Muscle of leg (tissue), 11 donors: ENCODE measurements around the gene CTBP2. TPM values are rescaled to one million over a fixed set of nuclear protein-coding genes. Genes with fewer than 3 reads are reported as not detected.

ENCODE experiments used
- DNase-seq: peaks from one replicate; pipeline ENCODE4 v3.0.0; 2013
- H3K27ac ChIP-seq: one replicate; pipeline ENCODE4 v1.5.1; 2013; ENCODE audit warnings: mild to moderate bottlenecking, low read length, control low read depth
- H3K27me3 ChIP-seq: one replicate; pipeline ENCODE4 v1.6.1; 2013; ENCODE audit warnings: low read length; ENCODE audit not compliant: control insufficient read depth, insufficient read depth
- H3K36me3 ChIP-seq: one replicate; pipeline ENCODE4 v1.6.1; 2013; ENCODE audit warnings: low read length; ENCODE audit not compliant: control insufficient read depth, insufficient read depth
- H3K4me1 ChIP-seq: one replicate; pipeline ENCODE4 v1.6.1; 2013; ENCODE audit warnings: low read length; ENCODE audit not compliant: control insufficient read depth, insufficient read depth
- H3K4me3 ChIP-seq: one replicate; pipeline ENCODE4 v1.5.1; 2013; ENCODE audit warnings: low read length, control low read depth
- H3K9me3 ChIP-seq: replicated peaks from 2 replicates; pipeline ENCODE4 v1.6.1; 2013; ENCODE audit warnings: low read depth, low read length; ENCODE audit not compliant: control insufficient read depth
- WGBS: methylation state at CpG from one replicate; pipeline ENCODE4 v1.1.5; 2013; ENCODE audit warnings: missing lambda C conversion rate; ENCODE audit not compliant: insufficient coverage; 5-methylcytosine and 5-hydroxymethylcytosine counted together
- polyA plus RNA-seq, 8 donors: library from polyadenylated mRNA; unstranded; fragments of 120-200 nt; gene quantifications; one replicate each; pipeline versions ENCODE4 v1.2.1 to v1.2.3, GENCODE V29; 2013; ENCODE audit warnings: inconsistent platforms in 1 of 8, low replicate concordance in 1 of 8; ENCODE audit not compliant: insufficient read length in 8 of 8, insufficient read depth in 1 of 8
- total RNA-seq: library from RNA; stranded (reverse); fragments of 120-200 nt; gene quantifications from one replicate; pipeline ENCODE4 v1.2.4, GENCODE V29; 2013

CTBP2 gene
- total and polyA plus RNA-seq, 9 donors = 32.4 to 50.2 (median 41.0) TPM

DNA sequence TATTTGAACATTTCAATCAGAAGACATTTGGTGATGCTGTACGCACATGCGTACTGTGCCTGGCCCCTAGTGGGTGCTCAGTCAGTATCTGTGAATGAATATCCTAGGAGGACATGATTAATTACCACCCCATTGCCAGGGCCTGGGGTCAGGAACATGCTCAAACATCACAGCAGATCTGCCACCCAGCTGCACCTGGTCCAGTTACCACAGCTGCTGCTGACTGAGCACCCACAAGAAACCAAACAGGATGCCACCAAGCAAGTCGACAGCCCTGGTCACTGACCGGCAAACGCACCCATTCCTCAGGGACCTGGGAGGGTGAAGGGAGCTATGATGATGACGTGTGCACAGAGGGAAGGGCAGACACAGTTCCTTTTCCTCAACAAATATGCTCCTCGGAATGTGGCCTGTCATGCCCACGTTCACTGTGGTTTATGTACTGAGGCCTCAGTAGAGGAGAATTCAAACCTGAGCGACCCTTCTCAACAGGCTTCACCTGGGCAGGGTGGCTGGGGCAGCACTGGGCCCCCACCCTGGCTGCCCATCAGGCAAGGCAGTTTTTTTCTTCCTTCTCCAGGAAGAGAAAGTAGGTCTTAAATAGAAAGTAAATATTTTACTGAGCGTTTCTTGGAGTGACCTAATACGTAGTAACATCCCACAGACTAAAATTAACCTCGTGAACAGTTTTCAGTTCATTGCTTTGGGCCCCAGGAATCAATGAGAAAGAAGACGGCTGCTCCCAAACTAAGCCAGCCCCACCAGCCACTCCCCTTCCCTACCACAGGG, 13.4 kb downstream of the CTBP2 start:
- H3K4me1 ChIP-seq = peaks cover 72% of the 10 kb centered on the region
- H3K36me3 ChIP-seq = peaks cover 25% of the 10 kb centered on the region
- no peak for DNase-seq
- H3K9me3 ChIP-seq = no peaks in the 10 kb centered on the region
- H3K27me3 ChIP-seq = no peaks in the 10 kb centered on the region
- H3K4me3 ChIP-seq = no peak overlapping the region
- 71% methylated on average over 7 of the region's 13 CpGs for WGBS
- peak overlapping the region; percentile 4 for H3K27ac ChIP-seq

- Histone ChIP-seq H3K36me3 (peaks cover 25% of the 10 kb centered on the region), H3K4me3 (no peak overlapping the region), H3K27me3 (no peaks in the 10 kb centered on the region), H3K27ac (no peak overlapping the region), H3K4me1 (peaks cover 75% of the 10 kb centered on the region), H3K9me3 (no peaks in the 10 kb centered on the region)
- no peak for DNase-seq
- 100% methylated on average over 5 of the region's 5 CpGs for WGBS
Observed at GRCh38 chr10:125145636-125146035, 14.7 kb downstream of the CTBP2 start.

DNA sequence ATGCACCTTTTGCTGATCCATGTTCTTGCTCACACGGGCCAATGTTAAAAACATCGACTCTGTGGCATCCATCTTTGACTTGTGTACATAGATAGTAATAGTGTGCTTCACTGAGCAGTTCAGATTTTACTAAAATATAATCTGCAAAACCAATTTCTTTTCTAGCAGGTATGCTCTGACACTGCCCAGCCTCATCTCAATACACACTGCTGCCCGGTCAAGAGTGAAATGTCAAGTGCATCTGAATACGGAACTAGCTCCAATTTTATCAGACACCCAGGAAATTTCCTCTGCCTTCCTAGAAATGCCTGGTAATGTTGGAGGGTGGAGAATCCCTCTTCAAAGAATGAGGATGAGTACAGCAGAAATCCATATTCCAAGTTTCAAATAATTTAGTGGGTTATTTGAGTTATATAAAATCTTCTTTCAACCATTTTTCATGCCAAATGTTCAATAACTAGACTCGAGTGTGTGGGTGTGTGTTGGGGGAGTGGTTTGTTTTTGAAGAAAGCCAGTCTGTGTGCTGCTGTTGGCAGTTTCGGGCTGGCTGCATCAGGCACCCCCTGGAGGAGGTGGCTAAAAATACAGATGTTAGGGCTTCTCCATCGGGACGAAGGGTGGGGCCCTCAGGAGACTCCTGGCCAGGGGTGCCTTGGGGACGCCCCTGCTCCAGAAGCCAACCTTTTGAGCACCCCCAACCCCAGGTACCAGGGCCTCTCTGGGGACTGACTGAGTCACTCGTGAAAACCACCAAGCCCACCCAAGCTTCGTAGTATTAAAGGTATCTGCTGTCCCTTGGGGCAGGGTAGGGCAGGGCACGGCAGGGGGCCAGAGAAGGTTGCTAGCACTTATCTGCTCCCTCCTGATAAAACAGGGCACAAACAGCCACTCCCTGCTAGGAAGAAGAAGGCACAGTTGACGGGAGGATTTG, 15.4 kb downstream of the CTBP2 start:
- Histone ChIP-seq H3K27ac (no peak overlapping the region), H3K4me1 (peaks cover 73% of the 10 kb centered on the region), H3K4me3 (no peak overlapping the region), H3K36me3 (peaks cover 19% of the 10 kb centered on the region), H3K9me3 (no peaks in the 10 kb centered on the region), H3K27me3 (no peaks in the 10 kb centered on the region)
- 52% methylated on average over 3 of the region's 13 CpGs for WGBS
- no peak for DNase-seq

DNA sequence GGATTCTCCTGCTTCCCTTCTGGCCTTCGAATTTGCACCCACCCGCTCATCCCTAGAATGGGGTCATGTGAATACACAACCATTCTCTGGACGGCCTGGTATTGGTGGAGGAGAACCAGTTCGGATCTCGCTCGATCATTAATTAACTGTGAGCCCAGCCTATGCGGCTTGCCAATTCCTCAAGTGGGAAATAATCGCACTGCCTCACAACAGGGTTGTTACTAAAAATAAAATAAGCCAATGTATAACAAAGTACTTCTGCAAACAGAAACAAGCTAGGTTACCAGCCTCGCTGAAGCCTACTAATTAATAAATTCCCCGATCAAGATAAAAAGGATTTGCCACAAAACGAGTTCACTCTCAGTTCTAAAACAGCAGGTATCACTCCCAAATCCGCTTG, 16.2 kb downstream of the CTBP2 start:
- Histone ChIP-seq H3K4me3 (no peak overlapping the region), H3K27me3 (no peaks in the 10 kb centered on the region), H3K27ac (no peak overlapping the region), H3K9me3 (no peaks in the 10 kb centered on the region), H3K4me1 (peaks cover 67% of the 10 kb centered on the region), H3K36me3 (peaks cover 18% of the 10 kb centered on the region)
- WGBS = 78% methylated on average over 6 of the region's 12 CpGs
- no peak for DNase-seq

- 83% methylated on average over 8 of the region's 9 CpGs for WGBS
Observed at GRCh38 chr10:125142946-125143345, 17.4 kb downstream of the CTBP2 start.

DNA sequence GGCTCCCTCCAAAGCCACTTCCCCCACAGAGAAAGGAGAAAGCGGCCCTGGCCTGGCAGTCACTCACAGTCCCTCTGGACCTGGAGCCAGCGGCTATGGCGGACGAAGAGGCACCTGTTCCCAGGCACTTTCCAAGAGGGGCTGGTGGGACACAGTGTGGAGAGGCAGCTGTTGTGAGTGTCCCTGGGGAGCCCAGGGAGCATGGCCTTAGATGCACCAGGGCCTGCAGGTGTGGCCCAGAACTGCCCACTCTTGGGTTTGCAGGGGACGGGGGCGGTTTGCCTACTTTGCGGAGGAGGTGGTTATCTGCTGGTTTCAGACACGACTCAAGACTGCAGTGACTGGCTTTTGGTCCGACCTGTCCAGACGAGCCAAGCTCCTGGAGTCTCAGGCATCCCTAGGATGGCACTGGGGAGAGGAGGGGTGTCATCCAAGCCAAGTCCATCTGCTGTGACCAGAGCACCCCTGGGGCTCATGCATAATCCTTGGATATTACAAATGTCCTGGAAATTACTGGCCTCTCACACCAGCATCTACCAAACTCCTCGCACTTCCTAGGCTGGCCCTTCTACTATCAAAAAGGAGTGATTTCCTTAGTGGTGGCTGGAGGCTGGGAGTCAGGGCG, 18.4 kb downstream of the CTBP2 start:
- Histone ChIP-seq H3K27me3 (no peaks in the 10 kb centered on the region), H3K27ac (no peak overlapping the region), H3K36me3 (peaks cover 26% of the 10 kb centered on the region), H3K9me3 (no peaks in the 10 kb centered on the region), H3K4me3 (no peak overlapping the region), H3K4me1 (peaks cover 59% of the 10 kb centered on the region)
- peak; percentile 64 for DNase-seq
- WGBS = 69% methylated on average over 7 of the region's 12 CpGs

More at GRCh38 chr10:125142946-125143345, 17.4 kb downstream of the CTBP2 start:
- no peaks in the 10 kb centered on the region for H3K27me3 ChIP-seq
- peaks cover 23% of the 10 kb centered on the region for H3K36me3 ChIP-seq
- DNase-seq = no peak
- no peaks in the 10 kb centered on the region for H3K9me3 ChIP-seq
- H3K4me1 ChIP-seq = peaks cover 61% of the 10 kb centered on the region
- no peak overlapping the region for H3K4me3 ChIP-seq
- H3K27ac ChIP-seq = no peak overlapping the region

DNA sequence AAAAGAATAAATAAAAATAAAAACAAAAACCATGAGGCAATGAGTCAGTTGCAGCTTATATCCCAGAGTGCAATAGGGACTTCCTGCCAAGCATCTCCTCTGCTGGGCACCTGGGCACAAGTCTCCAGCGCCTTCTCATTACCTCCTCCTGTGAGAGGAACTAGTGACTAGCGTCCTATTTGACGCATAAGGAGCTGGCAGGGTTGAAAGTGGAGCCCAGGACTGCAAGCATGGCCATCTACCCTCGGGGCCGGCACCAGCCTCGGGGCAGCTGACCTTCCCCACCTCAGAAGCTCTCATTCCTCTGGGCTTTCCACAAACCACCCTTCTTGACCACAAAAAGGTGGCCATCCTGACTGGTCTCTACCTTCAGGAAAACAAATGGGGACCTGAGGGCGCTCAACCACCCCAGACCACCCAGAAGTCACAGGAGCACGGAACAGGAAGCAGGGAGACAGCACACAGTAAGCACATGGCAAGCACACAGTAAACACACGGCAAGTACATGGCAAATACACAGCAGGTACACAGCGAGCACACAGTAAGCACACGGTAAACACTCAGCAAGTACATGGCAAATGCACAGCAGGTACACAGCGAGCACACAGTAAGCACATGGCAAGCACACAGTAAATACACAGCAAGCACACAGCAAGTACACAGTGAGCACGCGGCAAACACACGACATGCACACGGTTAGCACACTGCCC, 19.1 kb downstream of the CTBP2 start:
- H3K27ac ChIP-seq = no peak overlapping the region
- H3K4me3 ChIP-seq = no peak overlapping the region
- H3K27me3 ChIP-seq = no peaks in the 10 kb centered on the region
- DNase-seq = no peak
- WGBS = 84% methylated on average over 10 of the region's 16 CpGs
- H3K9me3 ChIP-seq = no peaks in the 10 kb centered on the region
- H3K4me1 ChIP-seq = peaks cover 56% of the 10 kb centered on the region
- H3K36me3 ChIP-seq = peaks cover 28% of the 10 kb centered on the region

- H3K27ac ChIP-seq = no peak overlapping the region
- WGBS = 92% methylated on average over 6 of the region's 11 CpGs
- H3K27me3 ChIP-seq = no peaks in the 10 kb centered on the region
- peaks cover 59% of the 10 kb centered on the region for H3K4me1 ChIP-seq
- no peak overlapping the region for H3K4me3 ChIP-seq
- DNase-seq = no peak
- H3K9me3 ChIP-seq = no peaks in the 10 kb centered on the region
- peaks cover 36% of the 10 kb centered on the region for H3K36me3 ChIP-seq
Observed at GRCh38 chr10:125140151-125140550, 20.2 kb downstream of the CTBP2 start.

GRCh38 chr10:125137601-125138438, 22.5 kb downstream of the CTBP2 start:
- no peaks in the 10 kb centered on the region for H3K9me3 ChIP-seq
- no peaks in the 10 kb centered on the region for H3K27me3 ChIP-seq
- DNase-seq = no peak
- H3K4me1 ChIP-seq = peaks cover 65% of the 10 kb centered on the region
- WGBS = 60% methylated on average over 20 of the region's 25 CpGs
- peaks cover 42% of the 10 kb centered on the region for H3K36me3 ChIP-seq
- H3K4me3 ChIP-seq = no peak overlapping the region
- H3K27ac ChIP-seq = no peak overlapping the region
